Stimulated activated CD8-positive, alpha-beta memory T cell treated with anti-CD3 and anti-CD28 coated beads, Interleukin-15, amount 100 ng/mL, for 24 hours (primary cell): ENCODE data around the gene KIAA0513.

ENCODE experiments used
- DNase-seq: peaks from one replicate; pipeline ENCODE4 v3.0.0-alpha.2; 2020; ENCODE audit warnings: low read depth

Gene KIAA0513

DNA sequence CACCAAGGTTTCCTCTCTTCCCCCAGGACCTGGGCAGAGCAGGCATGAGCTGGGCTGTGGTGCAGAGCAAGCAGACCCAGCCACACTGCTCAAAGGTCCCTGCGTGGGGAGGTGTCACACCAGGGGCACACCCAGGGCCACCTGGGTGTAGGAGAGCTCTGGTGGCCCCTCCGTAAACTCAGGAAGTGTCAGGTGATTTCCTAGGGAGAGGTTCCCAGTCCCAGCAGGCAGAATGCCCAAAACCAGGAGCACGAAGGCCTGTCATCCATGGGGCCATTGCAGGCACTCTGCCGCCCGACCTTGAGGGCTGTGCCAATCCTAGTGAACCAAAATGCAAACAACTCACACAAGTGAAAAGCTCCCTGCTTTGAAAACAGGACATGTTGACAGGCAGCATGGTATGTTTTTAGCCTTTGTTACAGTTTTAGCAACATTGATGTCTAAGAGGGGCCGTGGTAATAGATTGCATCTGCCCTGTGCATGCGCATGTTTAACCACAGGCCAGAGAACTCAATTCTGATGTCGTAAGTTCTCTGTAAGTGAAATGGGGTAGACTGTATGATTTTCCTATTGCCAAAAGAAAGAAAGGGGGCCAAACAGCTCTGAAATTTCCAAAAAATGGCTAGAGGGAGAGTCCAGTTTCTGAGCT, 63.4 kb downstream of the KIAA0513 start:
- no peak for DNase-seq

DNA sequence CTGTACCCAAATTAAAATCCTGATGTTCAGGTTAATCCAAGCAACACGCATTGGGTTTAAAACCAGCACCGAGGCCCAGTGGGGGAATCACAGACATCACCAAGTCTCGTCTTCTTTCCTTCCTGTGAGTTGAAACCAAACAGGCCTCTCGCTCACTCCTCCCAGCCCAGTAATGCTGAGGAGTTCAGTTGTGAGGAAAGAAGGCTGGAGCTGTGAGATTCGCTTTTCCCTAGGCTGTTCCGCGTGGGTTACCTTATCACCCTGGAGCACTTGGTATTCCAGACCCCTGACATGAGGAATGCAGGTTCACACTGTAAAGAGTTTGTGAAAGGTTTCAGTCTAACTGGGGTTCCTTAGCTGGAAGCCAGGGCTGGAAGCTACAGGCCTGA, 63.9 kb downstream of the KIAA0513 start:
- DNase-seq: no peak

DNA sequence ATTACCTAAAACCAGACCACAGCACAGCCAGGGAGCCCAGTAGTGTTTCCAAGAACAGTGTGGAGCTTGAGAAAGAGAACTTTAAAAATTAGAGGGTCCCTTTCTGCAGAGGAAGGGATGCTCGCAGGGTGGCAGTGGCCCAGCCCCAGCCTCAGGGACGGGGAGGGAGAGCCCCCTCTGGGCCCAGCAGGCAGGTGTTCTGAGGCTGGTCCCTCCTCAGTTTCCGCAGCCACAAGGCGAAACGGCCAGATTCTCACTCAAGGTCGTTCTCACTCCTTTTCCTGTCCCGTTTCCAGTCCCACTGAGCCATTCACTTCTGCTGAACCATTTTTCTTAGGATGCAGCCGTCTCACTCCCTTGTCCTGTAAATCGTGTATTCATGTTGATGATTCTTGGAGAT, 64.7 kb downstream of the KIAA0513 start:
- DNase-seq: no peak

DNA sequence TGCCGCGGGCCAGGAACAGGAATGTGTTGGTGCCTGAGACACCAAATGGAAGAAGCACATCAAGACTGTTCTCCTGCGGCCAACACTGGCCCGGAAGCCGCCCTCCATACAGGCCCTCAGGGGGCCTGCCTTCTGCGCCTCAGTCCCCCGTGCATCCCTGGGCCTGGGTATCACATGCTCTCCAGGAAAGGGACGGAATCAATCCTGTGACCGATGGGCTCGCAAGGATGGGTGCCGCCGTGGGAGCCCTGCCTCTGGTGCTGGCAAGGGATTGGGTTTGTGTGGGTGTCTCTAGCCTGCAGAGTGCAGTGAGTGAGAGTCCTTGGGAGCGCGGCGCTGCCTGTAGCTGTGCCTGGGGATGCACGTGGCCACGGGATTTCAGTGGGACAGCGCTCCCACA, 65.3 kb downstream of the KIAA0513 start:
- no peak for DNase-seq

DNA sequence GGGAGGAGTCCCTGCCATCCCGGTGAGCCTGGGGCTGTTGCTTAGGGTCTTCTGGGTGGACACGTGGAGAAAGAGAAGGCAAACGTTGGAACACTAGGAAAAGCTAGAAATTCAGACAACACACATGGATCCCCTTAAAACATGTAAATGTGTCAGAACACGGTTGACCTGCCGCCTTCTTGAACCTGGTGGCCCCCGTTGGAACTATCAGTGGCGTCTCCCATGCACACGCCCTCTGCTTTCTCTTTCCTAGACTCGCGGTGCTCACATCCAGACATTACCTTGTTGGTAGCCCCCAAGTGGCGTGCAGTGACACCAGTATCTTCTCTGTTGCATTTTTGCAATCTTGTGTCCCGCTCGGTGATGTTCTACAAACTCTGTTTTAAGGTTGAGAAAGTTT, 66.1 kb downstream of the KIAA0513 start:
- DNase-seq: no peak

DNA sequence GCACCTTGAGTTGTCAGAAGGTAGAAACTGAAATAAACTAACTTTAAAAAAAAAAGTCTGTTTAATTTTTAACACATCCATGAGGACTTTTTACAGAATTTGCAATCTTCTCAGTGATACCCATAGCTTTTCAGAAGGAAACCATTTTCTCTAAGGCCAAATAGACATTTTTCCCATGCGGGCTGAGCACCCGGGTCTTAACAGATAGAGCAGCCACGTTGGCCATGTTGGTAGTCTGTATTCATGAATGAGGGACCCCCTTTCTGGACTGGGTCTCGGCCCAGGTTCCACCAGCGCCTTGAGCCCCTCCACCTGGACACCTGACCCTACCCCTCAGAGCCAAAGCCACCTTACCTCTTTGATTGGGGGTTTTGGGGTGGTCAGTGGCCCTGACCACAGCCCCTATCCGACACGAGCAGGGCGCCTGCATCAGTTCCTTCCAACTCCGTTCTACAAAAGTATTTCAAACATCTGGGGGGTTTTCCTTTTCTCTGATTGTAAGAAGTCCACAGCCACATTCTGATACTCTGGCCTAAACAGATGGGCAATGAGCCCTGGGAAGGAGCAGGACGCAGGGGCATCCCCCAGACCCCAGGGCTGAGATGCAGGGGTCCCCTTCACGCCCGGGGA, 66.7 kb downstream of the KIAA0513 start:
- no peak for DNase-seq

DNA sequence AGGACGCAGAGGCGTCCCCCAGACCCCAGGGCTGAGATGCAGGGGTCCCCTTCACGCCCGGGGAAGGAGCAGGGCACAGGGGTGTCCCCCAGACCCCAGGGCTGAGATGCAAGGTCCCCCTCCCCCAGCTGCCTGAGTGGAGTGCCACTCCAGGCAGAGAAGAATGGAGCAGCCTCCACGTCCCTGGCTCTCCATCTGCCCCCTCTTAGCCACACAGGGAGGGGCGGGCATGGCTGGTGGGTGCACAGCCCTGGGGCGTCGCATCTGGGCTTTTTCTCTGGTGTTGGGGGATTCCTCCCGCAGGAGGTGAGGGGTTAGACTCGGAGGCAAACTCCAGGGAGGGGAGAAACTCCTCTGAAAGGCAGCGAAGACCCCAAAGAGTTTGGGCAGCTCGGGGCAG, 67.2 kb downstream of the KIAA0513 start:
- no peak for DNase-seq

DNA sequence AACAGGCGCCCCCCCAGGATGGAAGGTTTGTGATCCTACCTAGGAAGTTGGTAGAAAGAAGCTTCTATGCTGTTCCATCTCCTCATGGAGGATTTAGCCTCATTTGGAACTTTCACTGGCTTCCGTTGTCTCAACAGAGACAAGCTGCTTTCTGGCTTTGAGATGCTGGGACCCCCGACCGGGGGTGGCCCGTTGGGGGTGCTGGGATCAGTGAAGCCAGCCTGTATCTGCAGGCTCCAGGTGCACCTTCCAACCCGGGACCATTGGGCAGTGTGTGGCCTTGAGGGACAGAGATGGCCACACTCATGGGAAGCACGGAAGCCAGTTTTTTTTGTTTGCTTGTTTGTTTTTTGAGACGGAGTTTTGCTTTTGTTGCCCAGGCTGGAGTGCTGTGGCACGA, 69.3 kb downstream of the KIAA0513 start:
- no peak for DNase-seq

DNA sequence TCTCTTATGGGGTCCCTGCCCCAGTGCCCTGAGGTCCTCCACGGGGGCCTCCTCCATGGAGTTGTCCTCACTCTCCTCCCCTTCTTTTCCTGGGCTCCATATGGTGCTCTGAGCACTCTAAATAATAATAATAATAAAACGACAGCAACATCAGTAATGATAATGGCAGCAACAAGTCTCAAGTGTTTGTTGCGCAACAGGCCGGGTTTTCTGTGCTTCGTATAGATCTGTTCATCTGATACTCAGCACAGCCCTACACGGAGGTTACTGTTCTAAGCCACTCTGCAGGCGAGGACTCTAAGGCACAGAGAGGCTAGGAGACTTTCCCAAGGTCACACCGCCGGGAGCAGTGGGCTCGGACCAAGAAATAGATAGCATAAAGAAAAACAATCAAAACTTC, 71.0 kb downstream of the KIAA0513 start:
- no peak for DNase-seq

DNA sequence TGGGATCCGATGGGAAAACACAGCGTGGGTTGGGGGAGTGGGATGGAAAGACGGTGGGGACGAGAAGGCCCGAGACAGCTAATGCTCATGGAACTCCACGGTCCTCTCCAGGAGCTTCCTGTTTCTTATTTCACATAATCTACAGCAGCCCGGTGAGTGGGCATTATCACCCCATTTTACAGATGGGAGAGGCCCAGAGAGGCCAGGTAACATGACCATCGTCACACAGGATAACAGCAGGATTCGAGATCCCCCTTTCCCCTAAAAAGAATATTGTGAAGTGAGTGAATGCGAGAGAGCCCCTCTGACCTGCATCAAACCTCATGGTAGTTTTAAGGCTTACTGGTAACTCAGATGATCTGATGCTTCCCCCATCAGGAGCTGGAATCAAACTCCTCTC, 72.7 kb downstream of the KIAA0513 start:
- no peak for DNase-seq

DNA sequence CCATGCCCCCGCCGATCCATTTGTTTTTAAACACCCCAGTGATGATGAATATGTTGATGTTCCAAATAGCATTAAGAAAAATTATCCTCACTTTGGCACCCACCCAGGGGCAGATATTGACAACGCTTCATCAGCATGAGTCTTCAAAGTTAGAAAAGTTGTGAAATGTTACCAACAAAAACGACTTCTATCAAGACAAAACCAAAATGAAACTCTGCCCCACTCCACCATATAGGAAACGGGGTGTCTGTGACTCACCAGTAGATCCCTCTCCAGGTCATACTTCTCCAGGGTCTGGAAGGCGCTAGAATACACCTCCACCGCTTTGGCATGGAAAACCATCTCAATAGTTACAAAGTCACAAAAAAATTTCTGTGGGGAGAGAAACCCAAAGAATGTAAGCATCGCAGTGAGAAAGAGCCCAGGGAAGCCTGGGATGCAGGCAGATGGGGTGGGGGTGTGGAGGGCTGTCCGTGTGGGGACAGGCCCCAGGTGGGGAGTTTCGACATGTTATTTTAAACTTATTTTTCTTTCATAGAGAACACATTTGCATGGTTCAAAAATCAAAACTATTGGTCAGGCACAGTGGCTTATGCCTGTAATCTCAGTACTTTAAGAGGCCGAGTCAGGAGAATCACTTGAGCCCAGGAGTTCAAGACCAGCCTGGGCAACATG, 74.5 kb downstream of the KIAA0513 start:
- DNase-seq: no peak

DNA sequence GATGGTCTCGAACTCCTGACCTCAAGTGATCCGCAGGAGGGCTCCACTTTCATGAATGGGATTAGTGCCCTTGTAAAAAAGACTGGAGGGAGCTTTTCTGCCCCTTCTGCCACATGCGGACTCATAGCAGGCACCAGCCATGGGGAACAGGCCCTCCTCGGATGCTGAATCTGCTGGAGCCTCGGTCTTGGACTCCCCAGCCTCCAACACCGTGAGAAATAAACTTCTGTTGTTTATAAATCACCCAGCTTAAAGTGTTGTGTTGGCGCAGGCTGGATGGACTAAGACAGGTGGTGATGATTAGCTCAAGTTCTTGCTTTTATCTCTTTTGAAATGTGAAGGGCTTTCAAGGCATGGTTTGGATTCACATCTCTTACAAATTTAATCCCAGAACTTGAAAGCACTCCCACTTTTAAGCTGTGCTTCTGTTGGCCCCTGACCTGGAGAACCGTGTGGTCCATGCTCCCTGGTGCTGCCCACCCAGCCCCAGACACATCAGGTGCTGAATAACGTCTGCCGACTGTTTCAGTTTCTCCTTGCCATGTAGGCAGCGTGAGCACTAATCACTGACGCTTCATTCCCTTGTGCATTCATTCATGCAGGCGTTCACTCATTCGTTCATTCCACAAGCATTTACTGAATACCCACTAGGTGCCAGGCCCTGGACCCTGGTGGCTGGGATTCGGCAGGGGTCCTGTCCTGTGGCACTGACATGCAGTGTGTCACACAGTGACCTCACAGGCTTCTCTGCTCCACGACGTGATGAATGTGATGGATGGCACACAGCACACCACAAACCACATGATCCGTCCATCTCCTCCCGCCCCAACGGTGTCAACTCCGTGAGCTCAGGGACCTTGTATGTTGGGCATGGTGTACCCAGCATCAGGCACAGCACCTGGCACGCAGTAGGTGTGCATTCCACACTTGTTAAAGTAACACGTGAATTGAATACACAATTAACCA, 75.8 kb downstream of the KIAA0513 start:
- no peak for DNase-seq

DNA sequence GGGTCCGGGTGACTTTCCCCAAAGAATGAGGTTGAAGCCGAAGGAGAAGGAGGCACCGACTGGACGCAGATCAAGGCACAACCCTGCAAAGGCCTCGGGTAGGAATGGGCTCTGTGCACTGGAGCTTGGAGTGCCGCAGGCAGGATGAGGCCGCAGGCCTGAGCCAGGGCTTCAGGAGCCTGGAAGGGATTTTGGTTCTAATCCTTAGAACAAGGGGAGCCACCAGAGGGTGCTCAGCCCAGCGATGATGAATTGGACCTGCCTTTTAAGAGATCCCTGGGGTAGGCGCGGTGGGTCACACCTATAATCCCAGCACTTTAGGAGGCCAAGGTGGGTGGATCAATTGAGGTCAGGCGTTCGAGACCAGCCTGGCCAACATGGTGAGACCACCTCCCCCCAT, 76.6 kb downstream of the KIAA0513 start:
- DNase-seq: no peak

DNA sequence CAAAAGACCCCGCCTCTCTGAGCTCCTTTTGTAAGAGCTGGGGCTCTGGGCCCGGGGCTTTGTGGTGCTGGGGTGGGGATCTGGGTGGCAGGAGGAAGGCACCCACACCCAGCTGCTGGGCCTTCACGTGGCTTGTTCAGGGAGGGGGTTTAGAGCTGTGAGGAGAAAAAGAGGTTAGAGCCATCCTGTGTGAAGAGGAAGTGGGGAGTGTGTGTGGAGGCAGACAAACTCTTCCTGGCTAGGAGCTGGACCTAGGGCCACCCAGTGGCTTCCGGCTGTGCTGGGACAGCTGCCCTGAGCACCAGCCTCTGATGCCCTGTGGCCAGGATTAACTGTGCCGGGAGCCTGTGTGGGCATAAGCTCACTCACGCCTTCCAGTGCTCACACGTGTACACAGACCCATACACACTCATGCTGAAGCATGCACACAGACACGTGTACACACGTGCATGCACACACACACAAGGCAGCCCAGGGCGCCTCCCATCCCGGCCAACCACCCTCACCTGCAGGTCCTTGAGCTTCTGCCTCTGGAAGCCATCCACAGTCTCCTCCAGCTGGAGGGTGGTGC, 77.3 kb downstream of the KIAA0513 start:
- no peak for DNase-seq

DNA sequence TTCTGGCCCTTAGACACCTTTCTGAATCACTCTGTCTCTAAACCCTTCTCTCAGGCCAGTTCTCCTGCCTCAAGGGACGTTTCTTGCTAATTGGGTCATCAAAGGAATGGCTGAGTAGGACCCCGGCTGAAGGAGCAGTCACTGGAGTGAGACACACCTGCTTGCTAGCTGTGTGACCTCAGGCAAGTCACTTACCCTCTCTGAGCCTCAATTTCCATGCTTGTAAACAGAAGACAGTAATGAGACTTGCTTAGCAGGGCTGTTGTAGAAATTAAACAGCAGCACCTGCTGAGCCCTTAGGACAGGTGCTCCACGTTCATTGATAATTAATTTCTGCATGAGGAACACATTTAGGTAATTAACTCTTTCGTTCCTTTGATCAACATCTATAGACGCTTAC, 77.9 kb downstream of the KIAA0513 start:
- no peak for DNase-seq

DNA sequence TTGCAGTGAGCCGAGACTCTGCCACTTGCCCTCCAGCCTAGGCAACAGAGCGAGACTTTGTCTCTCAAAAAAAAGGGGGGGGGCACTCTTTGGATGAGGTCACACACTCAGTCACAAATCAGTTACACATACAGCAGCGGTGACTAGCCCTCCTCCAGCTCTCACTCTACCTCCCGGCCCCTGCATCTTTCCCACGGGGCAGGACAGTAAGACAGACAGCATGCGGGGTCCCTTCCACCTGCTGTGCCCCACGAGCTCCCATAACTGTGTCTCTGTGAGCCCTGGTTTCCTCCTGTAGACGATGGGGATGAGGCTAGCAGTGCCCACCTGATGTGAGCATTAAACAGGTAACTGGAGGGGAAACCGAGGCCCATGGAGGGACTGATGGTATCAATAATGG, 79.5 kb downstream of the KIAA0513 start:
- DNase-seq: no peak

DNA sequence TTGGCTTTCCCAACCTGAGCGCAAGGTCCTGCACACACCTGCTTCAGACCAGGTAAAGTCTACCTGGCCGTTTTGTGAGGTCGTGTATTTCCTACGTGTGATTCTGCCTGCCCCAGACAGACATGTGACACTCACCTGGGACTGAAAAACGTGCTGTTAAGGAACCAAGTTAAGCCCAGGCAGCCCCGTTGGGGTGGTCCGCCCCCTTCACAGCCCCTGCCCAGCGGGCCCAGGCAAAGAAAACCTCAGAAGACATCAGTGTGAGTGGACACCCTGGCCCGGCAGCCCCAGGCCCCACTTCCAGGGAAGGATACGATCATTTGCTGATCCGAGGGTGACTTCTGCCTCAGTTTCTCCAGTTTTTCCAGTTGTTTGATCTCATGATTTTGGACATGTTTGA, 79.9 kb downstream of the KIAA0513 start:
- DNase-seq: no peak

DNA sequence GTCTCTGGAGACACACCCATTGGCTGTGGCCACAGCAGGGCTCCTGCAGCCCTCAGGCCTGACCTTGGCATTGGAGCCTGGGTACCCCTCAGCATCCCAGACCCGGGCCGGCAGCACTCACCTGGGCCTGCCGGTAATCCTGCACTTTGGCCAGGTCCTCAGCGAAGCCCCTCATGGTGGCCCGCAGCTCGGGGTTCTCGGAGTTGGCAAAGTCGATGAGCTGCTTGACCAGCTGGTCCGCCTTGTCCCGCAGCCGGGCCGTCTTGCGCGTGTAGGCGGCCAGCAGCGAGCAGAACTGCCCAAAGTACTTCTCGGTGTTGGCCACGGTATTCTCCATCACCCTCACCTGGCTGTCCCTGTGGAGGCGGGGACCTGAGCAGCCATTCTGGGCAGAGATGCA, 82.5 kb downstream of the KIAA0513 start:
- DNase-seq: no peak

DNA sequence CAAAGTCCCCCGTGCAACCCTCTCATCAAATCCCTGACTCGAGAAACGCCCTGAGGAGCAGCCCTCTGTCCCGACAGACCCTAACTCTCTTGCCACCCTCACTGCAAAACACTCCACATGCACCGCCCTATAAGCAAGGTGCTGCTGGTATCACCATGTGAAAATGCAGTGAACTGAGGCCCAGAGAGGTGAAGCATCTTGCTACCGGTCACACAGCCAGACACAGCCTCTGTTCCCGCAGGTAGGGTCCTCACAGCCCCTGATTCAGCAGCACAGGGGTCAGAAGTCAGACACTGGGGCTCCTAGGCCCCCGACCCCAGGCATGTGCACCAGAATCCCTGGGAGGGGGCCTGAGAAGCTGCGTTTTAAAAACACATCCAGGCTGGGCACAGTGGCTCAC, 83.6 kb downstream of the KIAA0513 start:
- no peak for DNase-seq

DNA sequence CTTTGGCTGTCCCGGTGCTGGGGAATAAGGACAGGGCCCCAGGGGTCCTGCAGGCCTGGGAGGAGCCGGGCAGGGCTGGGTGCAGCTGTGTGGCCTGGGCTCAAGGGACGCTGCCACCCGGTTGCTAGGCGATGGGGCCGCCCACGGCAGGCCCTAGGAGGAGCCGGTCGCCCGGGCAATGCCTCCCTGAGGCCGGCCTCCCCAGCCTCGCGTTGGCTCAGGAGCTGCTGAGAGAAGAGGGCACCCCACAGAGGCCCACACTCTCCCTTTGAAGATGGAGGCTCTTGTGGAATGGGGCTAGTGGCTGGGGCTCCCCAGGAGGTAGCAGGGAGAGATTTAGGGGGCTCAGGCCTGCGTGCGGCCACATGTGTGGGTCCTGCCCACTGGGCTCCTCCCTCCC, 84.8 kb downstream of the KIAA0513 start, which contains the start of gene CIBAR2:
CIBAR2 (minus strand) TSS at position 109 of the 400 bp plus-strand sequence. CDS start 120 bp downstream, outside the sequence.
- DNase-seq: no peak

DNA sequence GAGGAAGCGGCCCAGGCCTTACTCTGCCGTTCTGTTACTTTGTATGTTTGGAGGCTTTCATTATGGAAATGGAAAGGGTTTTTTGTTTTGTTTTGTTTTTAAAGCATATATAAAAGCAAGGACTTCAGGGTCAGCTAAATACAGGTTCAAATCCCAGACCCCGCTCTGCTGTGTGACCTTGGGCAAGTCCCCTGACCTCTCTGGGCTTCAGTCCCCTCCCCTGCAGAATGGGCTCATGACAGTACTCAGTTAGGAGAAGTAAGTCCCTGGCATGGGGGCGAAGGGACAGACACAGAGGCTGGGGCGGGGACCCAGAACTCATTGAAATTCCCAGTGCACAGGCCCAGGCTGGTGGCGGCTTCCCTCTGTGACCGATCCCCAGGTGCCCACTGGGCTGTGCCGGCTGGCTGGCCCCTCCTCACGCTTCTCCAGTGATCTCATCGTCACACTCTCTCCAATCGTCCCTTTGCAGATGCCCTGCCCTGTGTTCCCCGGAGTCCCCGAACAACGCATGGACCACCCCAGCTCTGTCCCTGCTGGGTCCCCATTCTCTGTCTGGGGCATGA, 85.7 kb downstream of the KIAA0513 start:
- DNase-seq: no peak

DNA sequence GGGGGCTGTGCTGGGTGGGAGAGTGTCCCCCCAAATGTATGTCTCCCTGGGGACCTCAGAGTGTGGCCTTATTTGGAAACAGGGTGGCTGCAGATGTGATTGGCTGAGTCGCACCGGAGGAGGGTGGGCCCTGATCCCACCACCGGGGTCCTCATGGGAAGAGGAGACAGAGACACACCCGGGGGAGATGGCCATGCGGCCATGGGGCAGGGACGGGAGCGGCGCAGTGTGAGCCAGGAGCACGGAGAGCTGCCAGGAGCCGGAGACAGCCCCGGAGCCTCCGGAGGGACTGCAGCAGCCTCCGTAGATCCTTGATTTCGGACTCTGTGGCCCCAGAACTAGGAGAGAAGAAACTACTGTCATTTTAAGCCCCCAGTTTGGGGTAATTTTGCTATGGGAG, 86.3 kb downstream of the KIAA0513 start:
- no peak for DNase-seq
